KMS-11 (cell line): ENCODE results near the gene HOXD10.
A peak's percentile ranks its signal among the peaks of the same experiment; 100 is the strongest.

Experiments
- H2AFZ ChIP-seq: fragments of 200-600 bp; sonication (generic); 2 replicates; pipeline ENCODE4 v1.6.1; 2016; ENCODE audit warnings: antibody characterized with exemption, mixed run types, low read depth
- H3K27ac ChIP-seq: fragments of 200-600 bp; sonication (generic); 2 replicates; pipeline ENCODE4 v1.6.1; 2016; ENCODE audit warnings: mild to moderate bottlenecking, mixed run types
- H3K27me3 ChIP-seq: fragments of 200-600 bp; sonication (generic); 2 replicates; pipeline ENCODE4 v1.6.1; 2017; ENCODE audit warnings: mild to moderate bottlenecking, low read depth, mixed run types, moderate library complexity; ENCODE audit not compliant: insufficient read depth
- H3K36me3 ChIP-seq: fragments of 200-600 bp; sonication (generic); 2 replicates; pipeline ENCODE4 v1.6.1; 2017; ENCODE audit warnings: mild to moderate bottlenecking, mixed run types; ENCODE audit not compliant: insufficient read depth
- H3K4me1 ChIP-seq: fragments of 200-600 bp; sonication (generic); 2 replicates; pipeline ENCODE4 v1.6.1; 2016; ENCODE audit warnings: mild to moderate bottlenecking, low read depth, mixed run types; ENCODE audit not compliant: poor library complexity, severe bottlenecking
- H3K4me2 ChIP-seq: fragments of 200-600 bp; sonication (generic); 2 replicates; pipeline ENCODE4 v1.7.0; 2016; ENCODE audit warnings: mild to moderate bottlenecking, mixed run types
- H3K4me3 ChIP-seq: fragments of 200-600 bp; sonication (generic); IDR thresholded peaks from 2 replicates; pipeline ENCODE4 v1.6.1; 2017; ENCODE audit warnings: low read depth, low read length, mixed read lengths; ENCODE audit not compliant: insufficient read depth
- H3K79me2 ChIP-seq: fragments of 200-600 bp; sonication (generic); 2 replicates; pipeline ENCODE4 v1.6.1; 2016; ENCODE audit warnings: low read depth, mixed run types; ENCODE audit not compliant: insufficient read depth
- H3K9ac ChIP-seq: fragments of 200-600 bp; sonication (generic); 2 replicates; pipeline ENCODE4 v1.6.1; 2016; ENCODE audit warnings: mild to moderate bottlenecking, mixed run types
- H4K20me1 ChIP-seq: fragments of 200-600 bp; sonication (generic); 2 replicates; pipeline ENCODE4 v1.6.1; 2016; ENCODE audit warnings: mild to moderate bottlenecking, mixed run types; ENCODE audit not compliant: insufficient read depth
- CTCF ChIP-seq: fragments of 200-600 bp; sonication (generic); conservative IDR thresholded peaks from 2 replicates; pipeline ENCODE4 v1.6.1; 2017; ENCODE audit warnings: low read depth, mild to moderate bottlenecking, antibody characterized with exemption, low read length, moderate library complexity, mixed read lengths

Gene HOXD10

DNA sequence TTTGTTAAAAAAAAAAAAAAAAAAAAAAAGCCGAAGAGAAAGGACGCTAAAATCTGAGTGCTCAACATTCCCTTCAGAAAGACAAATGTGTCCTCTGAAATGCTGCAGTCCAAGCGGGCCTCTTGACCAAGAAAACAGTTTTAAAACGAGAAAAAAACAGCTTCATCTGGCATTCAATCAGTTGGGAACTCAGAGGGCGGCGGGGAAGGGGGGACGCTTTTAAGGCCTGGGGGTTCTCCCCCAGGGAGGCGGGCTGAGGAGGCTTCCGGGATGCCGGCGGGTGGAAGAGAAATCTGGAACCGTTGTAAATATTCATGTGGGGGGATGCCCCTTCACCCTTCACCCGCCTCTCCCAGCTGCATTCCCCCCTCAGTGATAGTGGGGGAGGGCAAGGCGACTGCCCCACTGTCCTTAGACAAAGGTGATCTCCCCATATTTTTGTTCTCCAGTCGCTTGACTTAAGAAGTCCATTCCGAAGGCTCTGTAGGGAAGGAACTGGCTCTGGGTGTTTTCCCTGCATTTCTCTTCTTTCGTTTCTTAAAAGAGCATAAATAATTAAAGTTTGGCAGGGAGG is 12.7 kb upstream of the HOXD10 start:
- no peaks in the 10 kb centered on the region for H3K79me2 ChIP-seq
- no peaks in the 10 kb centered on the region for H3K27me3 ChIP-seq
- no peaks in the 10 kb centered on the region for H4K20me1 ChIP-seq
- no peak overlapping the region for H3K27ac ChIP-seq
- no peak overlapping the region for H2AFZ ChIP-seq
- no peak overlapping the region for H3K9ac ChIP-seq
- H3K36me3 ChIP-seq: no peaks in the 10 kb centered on the region
- no peak for TF ChIP-seq CTCF
- H3K4me1 ChIP-seq: no peaks in the 10 kb centered on the region
- H3K4me2 ChIP-seq: no peak overlapping the region
- no peak overlapping the region for H3K4me3 ChIP-seq

DNA sequence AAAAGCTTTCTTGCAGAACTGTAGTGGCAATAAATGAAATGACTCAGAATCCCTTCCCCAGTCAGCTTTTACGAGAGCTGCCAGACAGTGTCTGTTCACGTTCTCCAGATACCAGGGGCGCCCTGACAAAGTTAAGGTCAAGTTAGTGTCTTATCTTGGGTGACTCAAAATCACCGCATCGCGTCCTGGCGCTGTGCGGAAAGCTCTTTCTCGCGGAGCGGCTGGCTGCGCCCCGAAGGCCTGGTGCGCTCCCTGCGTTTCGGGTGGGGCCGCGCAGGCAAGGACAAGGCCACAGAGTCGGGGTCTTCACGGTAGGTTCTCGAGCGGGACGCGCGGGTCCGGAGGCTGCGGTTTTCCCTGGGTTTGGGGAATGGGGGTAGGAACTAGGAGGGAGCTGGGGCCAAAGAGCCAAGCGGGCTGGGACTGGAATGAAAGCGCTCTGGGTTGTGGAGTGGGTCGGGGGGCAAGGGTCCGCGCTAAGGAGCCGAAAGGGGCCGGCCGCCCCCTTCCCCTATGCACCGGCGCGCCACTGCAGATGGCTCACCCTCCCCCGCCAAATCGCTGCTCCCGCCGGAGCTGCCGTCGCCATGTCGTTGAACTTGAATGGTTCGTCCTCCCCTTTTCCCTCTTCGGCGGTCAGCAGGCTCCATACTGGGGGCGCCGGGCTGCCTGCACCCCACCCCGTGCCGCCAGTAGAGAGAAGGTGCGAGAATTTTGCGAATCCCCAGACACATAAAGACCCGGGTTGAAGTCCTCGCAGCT is 12.1 kb upstream of the HOXD10 start:
- Histone ChIP-seq H4K20me1 (no peaks in the 10 kb centered on the region), H3K4me2 (no peak overlapping the region), H3K79me2 (no peaks in the 10 kb centered on the region), H2AFZ (no peak overlapping the region), H3K4me3 (no peak overlapping the region), H3K27ac (no peak overlapping the region), H3K27me3 (no peaks in the 10 kb centered on the region), H3K4me1 (no peaks in the 10 kb centered on the region), H3K9ac (no peak overlapping the region), H3K36me3 (no peaks in the 10 kb centered on the region)
- TF ChIP-seq CTCF: no peak

- H3K4me1 ChIP-seq: no peaks in the 10 kb centered on the region
- no peak overlapping the region for H3K4me2 ChIP-seq
- H2AFZ ChIP-seq: no peak overlapping the region
- no peak for TF ChIP-seq CTCF
- no peak overlapping the region for H3K27ac ChIP-seq
- no peaks in the 10 kb centered on the region for H4K20me1 ChIP-seq
- H3K27me3 ChIP-seq: no peaks in the 10 kb centered on the region
- no peak overlapping the region for H3K9ac ChIP-seq
- H3K79me2 ChIP-seq: no peaks in the 10 kb centered on the region
- no peak overlapping the region for H3K4me3 ChIP-seq
- H3K36me3 ChIP-seq: no peaks in the 10 kb centered on the region
These were observed 11.4 kb upstream of the HOXD10 start for GRCh38 chr2:176105078-176105729.

DNA sequence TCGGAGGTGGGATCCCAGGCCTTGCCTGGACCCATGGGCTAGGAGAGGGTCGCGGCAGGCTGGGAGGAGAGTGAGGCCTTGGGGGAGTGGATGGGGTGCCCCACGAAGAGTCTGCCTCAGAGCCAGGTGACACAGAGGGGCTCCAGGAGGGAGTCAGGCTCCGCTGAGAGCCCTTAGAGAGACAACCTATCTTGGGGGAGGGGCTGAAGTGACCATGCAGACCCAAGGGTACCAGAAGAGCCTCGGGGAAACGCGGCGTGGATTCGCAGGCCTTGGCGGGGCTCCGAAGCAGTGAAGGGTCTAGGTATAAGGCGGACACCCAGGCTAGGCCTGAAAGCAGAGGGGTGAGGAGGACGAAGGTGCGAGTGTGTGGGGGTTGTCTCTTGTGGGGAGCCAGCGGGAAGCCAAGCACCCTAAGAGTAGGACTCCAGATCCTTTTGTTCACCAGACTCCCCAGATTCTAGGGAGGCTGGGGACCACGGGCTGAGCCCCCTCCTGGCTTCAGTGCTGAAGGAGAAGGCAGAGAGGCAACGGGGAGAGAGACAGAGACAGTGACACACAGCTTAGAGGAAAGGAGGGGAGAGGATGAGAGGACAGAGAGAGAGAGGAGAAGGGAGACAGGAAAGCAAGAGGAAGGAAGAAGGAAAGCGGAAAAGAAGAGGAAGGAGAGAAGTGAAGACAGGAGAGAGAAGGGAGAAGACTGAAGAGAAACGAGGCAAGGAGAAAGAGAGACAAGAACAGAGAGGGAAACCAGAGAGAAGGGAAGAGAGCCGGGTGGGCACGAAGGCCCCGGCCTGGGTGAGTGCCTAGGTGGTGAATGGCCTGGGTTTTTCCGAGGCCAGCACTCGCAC is 10.6 kb upstream of the HOXD10 start:
- H3K4me2 ChIP-seq: no peak overlapping the region; the same call in 1 of the 2 replicates
- no peak overlapping the region for H3K4me3 ChIP-seq
- no peaks in the 10 kb centered on the region for H3K4me1 ChIP-seq
- no peaks in the 10 kb centered on the region for H3K79me2 ChIP-seq
- peak overlapping the region; percentile 10; the same call in 1 of the 2 replicates for H2AFZ ChIP-seq
- no peaks in the 10 kb centered on the region for H3K27me3 ChIP-seq
- H3K27ac ChIP-seq: no peak overlapping the region
- no peaks in the 10 kb centered on the region for H4K20me1 ChIP-seq
- no peak overlapping the region for H3K9ac ChIP-seq
- no peak for TF ChIP-seq CTCF
- no peaks in the 10 kb centered on the region for H3K36me3 ChIP-seq
